Epithelial cell of alveolus of lung (primary cell): Measurements from ENCODE around the gene PRR22. TPM values are rescaled to one million over a fixed set of nuclear protein-coding genes. Genes with fewer than 3 reads are reported as not detected.

ENCODE experiments used
- total RNA-seq: library from RNA; depleted of rRNA; stranded (reverse); fragments of >200 nt; gene quantifications from 2 replicates; pipeline ENCODE4 v1.2.1, GENCODE V29; 2015

Gene PRR22
- 0.13 and 1.4 TPM in 2 replicates for total RNA-seq

GRCh38 chr19:5784581-5785147, at the start of gene PRR22:
PRR22 (minus strand) TSS chr19:5784746; CDS start chr19:5784660, 86 bp downstream.

DNA sequence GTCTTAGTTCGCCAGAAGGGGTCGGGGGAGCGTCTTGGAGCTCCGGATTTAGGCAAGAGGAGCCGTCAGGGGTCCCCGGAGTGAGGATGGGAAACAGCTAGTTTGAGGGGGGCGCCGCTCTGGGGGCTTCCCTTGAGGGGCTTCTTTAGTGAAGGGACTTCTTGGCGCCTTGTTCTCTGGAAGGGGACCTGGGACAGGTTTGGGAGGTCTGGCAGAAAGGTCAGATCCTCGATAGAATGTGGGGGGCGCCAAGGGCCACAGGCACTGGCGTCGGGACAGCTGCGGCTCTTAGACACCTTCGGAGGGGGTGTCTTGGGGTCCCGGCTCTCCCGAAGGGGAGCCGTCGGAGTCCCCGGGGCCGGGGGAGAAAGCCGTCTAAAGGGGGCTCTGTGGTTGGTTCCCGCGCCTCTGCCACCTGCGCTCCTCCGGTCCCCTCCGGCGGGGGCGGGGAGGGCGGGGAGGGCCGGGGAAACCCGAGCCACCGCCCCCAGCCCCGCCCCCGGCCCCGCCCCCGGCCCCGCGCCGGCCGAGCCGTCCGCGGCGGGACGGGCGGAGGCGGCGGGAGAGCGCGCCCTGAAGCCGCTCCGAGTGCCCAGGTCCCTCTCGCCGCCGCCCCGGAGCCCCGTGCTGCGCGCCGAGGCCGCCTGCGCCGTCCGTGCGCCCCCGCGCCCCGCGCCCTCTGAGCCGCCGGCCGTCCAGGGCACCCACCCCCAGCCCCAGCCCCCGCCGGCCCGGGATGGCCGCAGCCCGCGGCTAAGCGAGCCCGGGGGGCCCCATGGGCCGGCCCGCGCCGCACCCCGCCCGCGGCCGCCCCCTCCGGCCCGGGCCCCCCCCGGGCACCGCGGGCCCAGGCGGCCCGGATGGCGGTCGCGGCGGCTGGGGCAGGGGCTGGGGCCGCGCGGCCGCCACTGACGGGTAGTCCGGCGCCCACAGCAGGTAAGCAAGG, 20.2 kb upstream of the PRR22 start, which contains the start of gene NRTN:
TSS of gene NRTN (plus strand) at position 552 of the 946 bp plus-strand sequence. CDS start 19,099 bp downstream, outside the sequence.

DNA sequence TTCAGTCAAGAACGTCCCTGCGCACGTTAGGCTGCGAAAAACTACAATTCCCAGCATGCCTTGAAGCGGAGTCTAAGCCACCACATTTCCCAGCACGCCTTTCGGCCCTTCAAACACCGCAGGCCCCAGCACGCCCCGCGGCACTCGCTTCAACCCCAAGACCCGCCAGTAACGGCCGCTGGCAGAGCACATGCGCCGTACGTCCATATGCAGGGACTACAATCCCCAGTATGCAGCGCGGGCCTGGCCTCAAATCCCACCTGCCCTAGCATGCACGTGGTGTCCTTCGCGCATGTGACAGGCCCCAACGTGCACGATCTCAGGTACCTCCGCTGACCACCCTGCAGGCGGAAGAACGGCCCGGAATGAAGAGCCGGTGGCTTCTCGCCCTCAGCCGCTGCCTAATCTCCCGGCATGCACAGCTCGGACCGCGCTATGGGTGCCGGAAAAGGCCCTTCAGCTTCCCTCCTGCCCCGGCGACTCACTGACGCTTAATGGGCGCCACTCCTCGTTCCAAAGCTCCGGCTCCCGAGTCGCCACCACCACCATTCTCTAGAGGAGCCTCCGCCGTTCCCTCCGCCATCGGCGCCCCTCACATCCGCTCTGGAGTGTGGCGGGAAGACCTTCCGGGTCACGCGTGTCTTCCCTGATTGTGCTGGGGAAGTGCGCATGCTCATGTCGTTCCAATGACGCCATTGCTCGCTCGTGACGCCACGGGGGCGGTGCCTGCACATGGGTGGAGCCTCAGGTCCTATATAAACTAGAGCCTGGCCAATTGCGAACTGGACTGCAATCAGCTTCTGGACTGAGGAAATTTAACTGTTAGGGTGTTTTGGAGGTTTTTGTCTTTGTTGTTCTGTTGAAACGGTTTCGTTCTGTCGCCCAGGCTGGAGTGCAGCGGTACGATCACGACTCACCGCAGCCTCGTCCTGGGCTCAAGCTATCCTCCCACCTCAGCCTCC, 6.3 kb upstream of the PRR22 start, which contains the start of gene DUS3L:
TSS of gene DUS3L (minus strand) at position 605 of the 962 bp plus-strand sequence. CDS start at position 583, 22 bp downstream.

Other genes with a start within 250 kb of the PRR22 start
- gene TINCR, start 216.8 kb downstream of the PRR22 start, total RNA-seq, result not detected in 2 replicates
- 9.6 and 25.4 TPM in 2 replicates for gene SAFB2, start 162.0 kb downstream of the PRR22 start, total RNA-seq
- gene SAFB, start 161.7 kb downstream of the PRR22 start, total RNA-seq, result 24.3 and 38.2 TPM in 2 replicates
- gene MICOS13, start 104.2 kb downstream of the PRR22 start, total RNA-seq, result 52.5 and 55.5 TPM in 2 replicates
- 13.3 and 51.3 TPM in 2 replicates for gene HSD11B1L, start 103.7 kb downstream of the PRR22 start, total RNA-seq
- 1,098 and 1,956 TPM in 2 replicates for gene RPL36, start 94.5 kb downstream of the PRR22 start, total RNA-seq
- gene LONP1, start 64.6 kb downstream of the PRR22 start, total RNA-seq, result 89.7 and 138 TPM in 2 replicates
- not detected in 2 replicates for gene CATSPERD, start 64.1 kb downstream of the PRR22 start, total RNA-seq
- 21.7 and 26.7 TPM in 2 replicates for gene DUS3L, start 6.4 kb upstream of the PRR22 start, total RNA-seq
- 1.6 TPM in 1 of 2 replicates, not detected in the other for gene NRTN, start 20.3 kb upstream of the PRR22 start, total RNA-seq
- not detected in 2 replicates for gene FUT6, start 55.0 kb upstream of the PRR22 start, total RNA-seq
- 1.0 TPM in 1 of 2 replicates, not detected in the other for gene FUT3, start 66.7 kb upstream of the PRR22 start, total RNA-seq
- not detected in 2 replicates for gene FUT5, start 85.8 kb upstream of the PRR22 start, total RNA-seq
- gene NDUFA11, start 119.0 kb upstream of the PRR22 start, total RNA-seq, result 275 and 487 TPM in 2 replicates
- gene VMAC, start 120.1 kb upstream of the PRR22 start, total RNA-seq, result 2.3 and 10.9 TPM in 2 replicates
- 1.8 and 4.2 TPM in 2 replicates for gene CAPS, start 129.5 kb upstream of the PRR22 start, total RNA-seq
- 44.2 and 46.0 TPM in 2 replicates for gene RANBP3, start 193.4 kb upstream of the PRR22 start, total RNA-seq